Brain pericyte (primary cell): Measurements from ENCODE around the gene B9D1.

Experiments used
- DNase-seq: peaks from one replicate; pipeline ENCODE4 v3.0.0-alpha.2; 2012; ENCODE audit warnings: low read depth, low spot score

The B9D1 gene

DNA sequence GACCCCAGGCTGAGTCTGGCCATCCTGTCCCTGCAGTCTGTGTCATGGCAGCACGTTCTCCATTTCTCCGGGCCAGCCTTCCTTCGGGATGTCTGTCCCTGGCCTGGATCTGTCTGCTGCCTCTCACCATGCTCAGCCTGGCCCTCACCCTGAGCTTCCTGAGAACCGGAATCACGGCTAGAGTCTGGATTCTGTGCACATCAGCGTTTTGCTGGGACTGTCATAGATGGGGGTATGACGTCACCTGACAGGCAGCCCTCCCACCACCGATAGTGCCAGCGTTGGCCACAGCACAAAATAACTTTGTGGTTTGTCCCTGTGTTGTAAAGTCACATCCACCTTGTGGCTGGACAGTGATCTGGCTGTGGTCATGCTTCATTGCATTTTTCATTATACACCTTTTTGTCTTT, 59.2 kb downstream of the B9D1 start:
- DNase-seq = no peak

DNA sequence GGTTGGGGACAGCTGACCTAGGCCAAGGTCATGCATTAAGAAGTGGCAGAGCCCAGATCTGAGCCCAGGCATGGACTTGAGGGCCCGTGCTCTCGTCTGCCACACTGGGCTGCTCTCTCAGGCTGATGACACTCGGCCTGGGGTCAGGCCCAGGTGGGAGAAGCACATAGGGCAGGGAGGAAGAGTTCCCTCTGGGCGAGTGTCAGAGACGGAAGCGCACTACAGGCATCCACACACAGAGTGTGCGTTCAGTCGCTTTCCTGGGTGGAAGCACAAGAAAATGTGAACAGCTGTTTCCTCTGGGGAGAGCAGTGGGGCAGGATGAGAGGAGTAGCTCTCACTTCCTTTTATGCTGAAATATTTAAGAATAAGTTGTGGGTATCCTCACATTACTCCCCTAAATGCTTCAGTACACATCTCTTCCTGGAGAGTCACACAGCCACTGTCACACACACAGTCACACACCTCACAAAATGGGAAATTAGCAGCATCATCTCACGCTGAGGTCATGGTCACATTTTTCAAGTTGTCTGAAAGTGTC, 59.7 kb downstream of the B9D1 start:
- no peak for DNase-seq

DNA sequence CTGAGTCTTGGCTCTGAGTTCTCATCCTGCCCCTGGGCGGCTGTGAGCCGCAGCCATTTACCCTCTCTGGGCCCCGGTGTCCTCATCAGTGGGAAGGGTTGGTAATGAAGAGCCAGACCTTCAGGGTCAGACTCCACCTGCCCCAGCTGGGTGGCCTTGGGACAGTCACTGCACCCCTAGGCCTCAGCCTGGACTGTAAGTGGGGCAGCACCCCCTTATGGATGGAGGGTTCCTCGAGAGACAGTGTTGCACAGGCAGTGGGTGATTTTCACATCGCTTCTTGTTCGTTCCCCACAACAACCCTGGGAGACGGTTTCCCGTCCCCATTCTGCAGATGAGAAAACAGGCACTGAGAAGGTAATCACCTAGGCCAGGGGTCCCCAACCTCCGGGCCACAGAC, 60.5 kb downstream of the B9D1 start:
- no peak for DNase-seq

DNA sequence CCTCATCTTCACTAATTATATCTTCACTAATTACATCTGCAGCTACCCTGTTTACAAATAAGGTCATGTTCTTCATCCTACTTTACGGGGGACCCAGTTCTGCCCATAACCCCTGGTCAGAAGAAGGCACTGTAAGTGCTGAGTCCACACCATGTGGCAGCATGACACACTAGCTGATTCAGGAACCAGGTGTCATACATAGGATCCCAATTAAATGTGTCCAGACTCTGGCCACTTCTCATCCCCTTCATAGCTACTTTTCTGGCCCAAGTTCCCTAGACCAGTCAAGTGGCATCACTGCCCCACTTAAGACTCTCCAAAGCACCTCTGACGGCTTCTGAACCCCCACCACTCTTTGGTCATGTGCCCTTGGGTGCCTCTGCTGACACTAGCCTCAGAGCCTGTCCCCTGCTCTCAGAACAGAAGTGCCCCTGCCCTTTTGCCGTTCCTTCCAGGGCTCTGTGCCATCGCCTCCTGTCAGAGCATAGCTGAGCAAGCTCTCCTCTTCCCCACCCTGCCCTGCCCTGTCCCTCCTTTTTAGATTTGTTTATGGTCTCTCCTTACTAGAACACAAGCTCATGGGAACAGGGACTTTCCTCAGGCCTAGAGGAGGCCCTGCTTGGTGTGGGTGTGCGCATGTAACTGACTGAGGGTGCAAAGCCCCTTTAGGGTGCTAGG, 61.1 kb downstream of the B9D1 start:
- no peak for DNase-seq

DNA sequence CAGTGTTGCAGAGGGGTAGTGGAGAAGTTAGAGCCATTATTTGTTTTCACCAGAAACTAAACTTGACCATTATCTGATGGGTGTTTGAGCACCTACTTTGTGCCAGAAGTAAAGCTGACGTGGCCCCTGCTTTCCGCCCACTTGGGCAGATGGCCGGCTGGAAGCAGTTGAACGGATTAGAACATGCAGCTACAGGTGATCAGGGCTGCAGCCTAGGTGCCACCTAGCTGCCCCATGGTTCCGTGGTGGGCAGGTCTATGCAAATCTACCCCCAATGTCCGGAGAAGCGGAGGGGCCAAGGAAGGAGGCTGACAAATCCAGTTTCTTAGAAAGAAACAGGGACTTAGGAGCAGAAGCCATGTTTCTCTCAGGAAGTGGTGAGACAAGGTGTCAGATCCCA, 62.7 kb downstream of the B9D1 start:
- DNase-seq = no peak

DNA sequence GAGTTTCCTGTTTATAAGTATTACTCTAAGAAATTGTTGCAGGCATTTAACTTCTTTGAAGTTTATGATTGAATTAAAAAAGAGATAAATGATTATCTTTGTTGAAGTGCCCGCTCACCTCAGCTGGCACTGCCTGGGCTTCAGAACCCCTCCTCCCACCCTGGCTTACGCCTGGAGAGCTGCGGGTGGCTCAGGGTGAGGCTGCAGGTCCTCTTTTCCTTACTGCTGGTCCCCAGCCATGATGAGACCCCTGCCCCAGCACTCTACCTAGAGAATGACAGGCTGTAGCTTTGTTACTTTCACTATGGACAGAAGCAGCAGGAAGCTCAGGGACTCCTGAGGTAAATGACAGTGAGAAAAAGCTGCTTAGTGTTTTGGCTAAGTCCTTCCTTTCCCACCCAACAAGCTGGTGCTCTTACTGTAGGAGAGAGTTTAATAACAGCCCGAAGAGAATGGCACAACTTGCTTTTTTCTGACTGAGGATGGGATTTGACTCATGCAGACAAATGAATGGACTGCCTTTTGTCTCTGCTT, 63.2 kb downstream of the B9D1 start:
- DNase-seq = no peak

DNA sequence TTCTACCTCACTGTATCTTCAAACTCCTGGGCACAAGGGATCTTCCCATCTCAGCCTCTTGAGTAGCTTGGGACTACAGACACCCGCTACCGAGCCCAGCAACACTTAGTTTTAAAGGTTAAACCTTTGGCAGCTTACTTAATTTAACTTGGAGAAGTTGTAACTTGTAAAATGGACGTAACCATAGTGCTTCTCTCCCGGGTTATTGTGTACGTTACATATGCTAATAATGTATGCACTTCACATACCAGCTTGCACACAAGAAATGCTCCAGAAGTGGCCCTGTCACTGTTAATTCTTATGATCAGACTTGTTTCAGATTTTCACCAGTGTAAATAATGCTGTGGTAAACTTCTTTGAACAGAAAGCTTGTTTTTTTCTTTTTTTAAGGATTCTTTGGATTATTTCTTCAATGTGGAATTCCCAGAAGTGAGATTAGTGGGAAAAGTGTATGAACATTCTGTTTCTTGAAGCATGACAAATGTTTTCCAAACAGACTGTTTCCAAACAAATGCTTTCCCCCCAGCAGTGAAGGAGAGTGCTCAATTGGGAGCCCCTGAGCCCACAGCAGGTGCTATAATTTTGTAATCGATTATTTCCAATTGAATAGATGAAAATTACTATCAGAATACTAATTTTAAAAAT, 63.8 kb downstream of the B9D1 start:
- DNase-seq = no peak

DNA sequence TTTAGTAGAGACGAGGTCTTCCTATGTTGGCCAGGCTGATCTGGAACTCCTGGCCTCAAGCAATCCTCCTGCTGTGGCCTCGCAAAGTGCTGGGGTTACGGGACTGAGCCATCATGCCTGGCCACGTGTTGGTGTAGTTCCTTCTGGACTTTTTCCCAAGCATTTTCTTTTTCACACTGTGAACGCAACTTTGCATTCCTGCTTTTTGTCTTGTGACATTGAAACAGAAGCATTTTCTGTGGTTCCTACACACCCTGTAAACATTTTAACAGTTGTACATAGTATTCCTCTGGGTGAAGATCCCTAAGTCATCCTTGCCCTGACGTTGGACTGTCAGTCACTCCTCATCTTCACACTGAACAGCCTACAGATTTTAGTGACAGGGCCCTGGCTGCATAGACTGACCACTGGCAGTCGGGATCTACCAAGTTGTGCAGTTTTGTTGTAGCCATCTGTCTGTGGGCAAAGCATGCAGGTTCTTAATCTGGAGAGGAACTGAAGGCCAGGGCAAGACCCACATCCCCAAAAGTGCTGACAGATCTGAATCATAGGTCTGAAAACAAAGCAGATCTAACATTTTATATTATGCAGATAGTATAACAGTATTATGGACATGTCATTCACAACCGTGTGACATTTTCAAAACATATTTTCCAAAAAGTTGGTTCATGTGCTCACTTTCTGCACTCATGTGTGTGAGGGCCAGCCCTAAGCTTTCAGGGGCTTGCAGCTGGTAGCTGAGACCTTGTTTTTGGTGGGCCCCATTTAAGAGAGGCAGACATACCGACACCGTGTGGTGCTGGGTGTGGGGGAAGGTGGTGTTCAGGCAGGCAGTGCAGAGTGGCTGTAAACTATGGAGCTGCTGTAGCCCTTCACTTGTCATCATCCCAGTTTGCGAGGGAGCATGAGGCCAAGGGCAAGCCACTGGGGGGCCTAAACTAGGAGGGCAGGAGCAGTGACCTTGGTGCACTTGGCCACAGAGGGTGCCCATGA, 65.4 kb downstream of the B9D1 start:
- DNase-seq = no peak

DNA sequence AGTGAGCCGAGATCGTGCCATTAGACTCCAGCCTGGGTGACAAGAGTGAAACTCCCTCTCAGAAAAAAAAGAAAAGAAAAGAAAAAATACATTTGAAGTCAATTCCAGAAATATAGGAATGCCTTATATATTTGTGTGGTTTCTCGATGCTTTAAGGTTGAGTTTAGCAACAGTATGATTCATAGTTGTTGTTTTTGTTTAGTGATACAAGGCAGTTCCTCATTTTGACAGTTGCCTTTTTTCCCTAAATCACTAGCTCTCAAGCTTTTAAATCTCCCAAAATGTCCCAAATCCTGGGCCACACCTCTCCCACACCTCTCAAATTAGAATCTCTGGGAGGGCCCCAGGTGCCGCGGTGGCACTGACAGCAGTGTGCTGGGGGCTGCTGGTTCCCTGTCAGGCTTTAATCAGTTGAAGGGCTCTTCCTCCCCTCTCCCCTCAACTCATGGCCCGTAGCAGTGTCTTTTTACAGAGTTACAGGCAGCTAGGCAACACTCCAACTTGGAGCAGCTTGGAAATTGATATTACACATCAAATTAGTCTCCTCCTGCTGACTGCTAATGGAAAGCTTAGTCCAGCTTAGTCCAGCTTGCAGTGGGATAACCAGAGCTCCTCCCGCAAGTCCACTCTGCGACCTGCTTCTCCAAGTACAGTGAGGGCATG, 66.9 kb downstream of the B9D1 start:
- DNase-seq = no peak

DNA sequence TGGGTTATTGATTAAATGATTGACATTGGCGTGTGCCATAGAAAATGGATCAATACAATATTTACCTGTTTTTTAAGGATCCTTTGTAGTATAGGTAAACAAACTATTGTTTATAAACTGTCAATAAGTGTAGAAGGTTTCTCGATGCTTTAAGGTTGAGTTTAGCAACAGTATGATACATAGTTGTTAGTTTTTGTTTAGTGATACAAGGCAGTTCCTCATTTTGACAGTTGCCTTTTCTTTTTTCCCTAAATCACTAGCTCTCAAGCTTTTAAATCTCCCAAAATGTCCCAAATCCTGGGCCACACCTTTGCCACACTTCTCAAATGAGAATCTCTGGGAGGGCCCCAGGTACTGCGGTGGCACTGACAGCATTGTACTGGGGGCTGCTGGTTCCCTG, 68.1 kb downstream of the B9D1 start:
- DNase-seq = no peak
